Peyer's patch (tissue), 4 donors: Measurements from ENCODE around the gene DRGX.

Source experiments
- CTCF ChIP-seq, 6 experiments: fragments of 450-650 bp in 4 of 6; fragments of 200-600 bp in 2 of 6; sonication (generic) in 1 of 6; IDR thresholded peaks; one replicate each; pipeline ENCODE4 v1.5.1; 2017 to 2019; ENCODE audit warnings: antibody characterized with exemption in 6 of 6, mild to moderate bottlenecking in 3 of 6, moderate library complexity in 1 of 6
- POLR2A ChIP-seq, 2 donors: fragments of 450-650 bp; IDR thresholded peaks; one replicate each; pipeline ENCODE4 v1.5.1; 2017; ENCODE audit warnings: antibody characterized with exemption in 2 of 2, mild to moderate bottlenecking in 2 of 2, moderate library complexity in 2 of 2

- TF ChIP-seq CTCF (IDR thresholded peaks at IDR 0.05) (no peak), POLR2A (IDR thresholded peaks at IDR 0.05) (no peak)
Observed at GRCh38 chr10:49365275-49365674, 30.6 kb downstream of the DRGX start.
